GM23338 (cell line): ENCODE data around the gene SERPINA3. TPM values are rescaled to one million over a fixed set of nuclear protein-coding genes. Genes with fewer than 3 reads are reported as not detected.

ENCODE experiments used
- ATAC-seq: fragments of 200-7000 bp; cut with Tn5 transposase; 3 replicates; pipeline ENCODE4 v1.9.1; 2020
- DNase-seq: peaks from one replicate; pipeline ENCODE4 v3.0.0-alpha.2; 2015; ENCODE audit warnings: low spot score
- H2AFZ ChIP-seq: fragments of 200-600 bp; sonication (generic); 2 replicates; pipeline ENCODE4 v1.8.0; 2016; ENCODE audit warnings: antibody characterized with exemption, mild to moderate bottlenecking, moderate library complexity
- H3F3A ChIP-seq: fragments of 200-600 bp; sonication (generic); replicated peaks from 2 replicates; pipeline ENCODE4 v1.8.0; 2017; ENCODE audit warnings: antibody characterized with exemption, mixed run types, low read depth
- H3K27ac ChIP-seq: fragments of 200-600 bp; sonication (generic); 2 replicates; pipeline ENCODE4 v1.6.1; 2016; ENCODE audit warnings: low read depth
- H3K27me3 ChIP-seq: fragments of 200-600 bp; sonication (generic); 2 replicates; pipeline ENCODE4 v1.8.0; 2016; ENCODE audit warnings: mild to moderate bottlenecking, mixed run types, moderate library complexity; ENCODE audit not compliant: insufficient read depth
- H3K36me3 ChIP-seq: fragments of 200-600 bp; sonication (generic); 2 replicates; pipeline ENCODE4 v1.8.0; 2016; ENCODE audit warnings: mild to moderate bottlenecking; ENCODE audit not compliant: insufficient read depth
- H3K4me1 ChIP-seq: fragments of 200-600 bp; sonication (generic); 2 replicates; pipeline ENCODE4 v1.8.0; 2016; ENCODE audit warnings: mild to moderate bottlenecking, moderate library complexity; ENCODE audit not compliant: insufficient read depth
- H3K4me2 ChIP-seq: fragments of 200-600 bp; sonication (generic); 2 replicates; pipeline ENCODE4 v1.7.1; 2017; ENCODE audit warnings: mixed run types
- H3K4me3 ChIP-seq: fragments of 200-600 bp; sonication (generic); 2 replicates; pipeline ENCODE4 v1.6.1; 2016; ENCODE audit warnings: mixed run types
- H3K79me2 ChIP-seq: fragments of 200-600 bp; sonication (generic); replicated peaks from 2 replicates; pipeline ENCODE4 v1.8.0; 2017; ENCODE audit warnings: mild to moderate bottlenecking; ENCODE audit not compliant: insufficient read depth
- H3K9me2 ChIP-seq: fragments of 200-600 bp; sonication (generic); 2 replicates; pipeline ENCODE4 v1.8.0; 2017; ENCODE audit not compliant: insufficient read depth
- H4K20me1 ChIP-seq: fragments of 200-600 bp; sonication (generic); replicated peaks from 2 replicates; pipeline ENCODE4 v1.8.0; 2017; ENCODE audit warnings: mild to moderate bottlenecking; ENCODE audit not compliant: insufficient read depth
- H3K27ac Mint-ChIP-seq: 2 replicates; pipeline ENCODE4 v1.8.0; 2020; ENCODE audit warnings: inconsistent platforms, mild to moderate bottlenecking, moderate library complexity, mixed read lengths
- H3K27me3 Mint-ChIP-seq: 3 replicates; pipeline ENCODE4 v1.8.0; 2022; ENCODE audit warnings: low read depth, mild to moderate bottlenecking, moderate library complexity, mixed read lengths, inconsistent platforms; ENCODE audit not compliant: insufficient read depth, poor library complexity
- H3K36me3 Mint-ChIP-seq: 3 replicates; pipeline ENCODE4 v1.8.0; 2021; ENCODE audit warnings: low read depth, mild to moderate bottlenecking, inconsistent platforms, moderate library complexity, mixed read lengths
- H3K4me1 Mint-ChIP-seq: 3 replicates; pipeline ENCODE4 v1.8.0; 2020; ENCODE audit warnings: mild to moderate bottlenecking, inconsistent platforms, mixed read lengths
- H3K4me3 Mint-ChIP-seq: 3 replicates; pipeline ENCODE4 v1.8.0; 2021; ENCODE audit warnings: moderate library complexity, mild to moderate bottlenecking, inconsistent platforms, mixed read lengths
- H3K9me3 Mint-ChIP-seq: 3 replicates; pipeline ENCODE4 v1.8.0; 2020; ENCODE audit warnings: moderate library complexity, mild to moderate bottlenecking, inconsistent platforms, mixed read lengths
- CREB1 ChIP-seq: fragments of 250-450 bp; sonication (Bioruptor Pico); IDR thresholded peaks from 2 replicates; pipeline ENCODE4 v1.5.0; 2020; ENCODE audit warnings: low read depth, mild to moderate bottlenecking, moderate library complexity
- CTCF ChIP-seq, 2 experiments: fragments of 200-600 bp in 1 of 2; sonication (generic) in 1 of 2; conservative IDR thresholded peaks; 2 replicates each; pipeline versions ENCODE4 v1.5.1 to v1.6.1; 2016 to 2017; ENCODE audit warnings: antibody characterized with exemption in 2 of 2, low read depth in 2 of 2, mild to moderate bottlenecking in 2 of 2, moderate library complexity in 1 of 2
- ETS1 ChIP-seq: IDR thresholded peaks from 2 replicates; pipeline ENCODE4 v1.6.1; 2016; ENCODE audit warnings: antibody characterized with exemption
- EZH2 ChIP-seq: fragments of 200-600 bp; sonication (generic); IDR thresholded peaks from one replicate; pipeline ENCODE4 v1.8.0; 2017; ENCODE audit warnings: antibody characterized with exemption, mild to moderate bottlenecking, low read depth; ENCODE audit not compliant: unreplicated experiment
- EZH2phosphoT487 ChIP-seq: fragments of 200-600 bp; sonication (generic); IDR thresholded peaks from one replicate; pipeline ENCODE4 v1.8.1; 2018; ENCODE audit warnings: antibody characterized with exemption; ENCODE audit not compliant: unreplicated experiment
- JUNB ChIP-seq: IDR thresholded peaks from one replicate; pipeline ENCODE4 v1.6.1; 2016; ENCODE audit warnings: antibody characterized with exemption; ENCODE audit not compliant: unreplicated experiment
- POLR2AphosphoS5 ChIP-seq: IDR thresholded peaks from 2 replicates; pipeline ENCODE4 v1.6.1; 2016; ENCODE audit warnings: antibody characterized with exemption, low read depth
- STAT1 ChIP-seq: IDR thresholded peaks from one replicate; pipeline ENCODE4 v1.6.1; 2016; ENCODE audit warnings: antibody characterized with exemption; ENCODE audit not compliant: unreplicated experiment
- ZNF114 ChIP-seq: fragments of 250-450 bp; sonication (Bioruptor Pico); IDR thresholded peaks from 2 replicates; pipeline ENCODE4 v1.5.0; 2020; ENCODE audit warnings: mild to moderate bottlenecking, moderate library complexity
- ZNF331 ChIP-seq: fragments of 250-450 bp; sonication (Bioruptor Pico); IDR thresholded peaks from 2 replicates; pipeline ENCODE4 v1.5.0; 2020; ENCODE audit warnings: low read depth, mild to moderate bottlenecking, moderate library complexity
- polyA plus RNA-seq: library from polyadenylated mRNA; unstranded; fragments of >200 nt; fragmentation: Nextera tagmentation; extraction: Ambion mirVana; gene quantifications from 2 replicates; pipeline ENCODE4 v1.2.1, GENCODE V29; 2016
- total RNA-seq: library from RNA; depleted of rRNA; stranded (reverse); fragments of >200 nt; shearing (Covaris generic); gene quantifications from 2 replicates; pipeline ENCODE4 v1.2.3, GENCODE V29; 2014

SERPINA3 gene
- total and polyA plus RNA-seq, 2 experiments from 2014 or later = not detected

DNA sequence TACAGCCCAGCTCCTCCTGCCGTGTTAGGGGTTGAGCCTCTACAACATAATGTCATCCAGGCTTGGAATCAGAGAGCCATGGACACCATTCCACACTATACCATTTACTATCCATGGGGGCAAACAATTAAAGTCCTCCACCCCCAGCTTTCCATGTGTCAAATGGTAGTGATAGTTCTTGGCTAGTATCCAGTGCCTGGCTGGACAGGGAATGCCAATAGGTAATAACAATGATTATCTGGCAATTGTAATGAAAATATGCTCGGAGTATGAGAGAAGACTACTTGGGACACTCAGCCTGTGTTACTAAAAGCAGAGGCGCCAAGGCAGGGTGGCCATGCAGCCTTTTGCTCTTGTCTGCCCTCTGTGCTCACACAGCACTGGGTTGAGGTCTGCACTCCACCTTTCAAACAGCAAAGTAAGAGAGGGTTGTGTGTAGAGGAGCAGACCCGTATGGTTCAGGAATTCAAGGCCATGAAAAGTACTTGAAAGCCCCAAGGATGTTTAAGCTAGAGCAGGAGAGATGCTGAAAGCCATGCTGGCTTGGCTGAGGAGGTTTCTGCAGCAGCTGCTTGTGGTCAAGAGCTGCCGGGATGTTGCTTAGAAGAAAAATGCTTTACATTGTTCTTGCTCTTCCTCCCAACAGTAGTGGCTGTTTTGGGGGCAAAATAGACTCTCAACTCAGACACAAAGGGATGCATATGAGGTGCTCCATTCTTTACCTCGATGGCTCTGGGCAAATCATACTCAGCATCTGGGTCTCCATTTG, 10.6 kb downstream of the SERPINA3 start:
- Mint-ChIP-seq H3K36me3 (peaks cover 11% of the 10 kb centered on the region; the same call in 2 of the 3 replicates), H3K4me3 (no peak overlapping the region), H3K9me3 (peaks cover 28% of the 10 kb centered on the region), H3K27ac (no peak overlapping the region), H3K27me3 (peaks cover 8% of the 10 kb centered on the region), H3K4me1 (no peaks in the 10 kb centered on the region)
- no peaks in the 10 kb centered on the region; the same call in 1 of the 2 replicates for H3K9me2 ChIP-seq
- no peaks in the 10 kb centered on the region for H3K27me3 ChIP-seq
- H3K79me2 ChIP-seq = no peaks in the 10 kb centered on the region
- H2AFZ ChIP-seq = no peak overlapping the region
- no peaks in the 10 kb centered on the region for H3F3A ChIP-seq
- H3K36me3 ChIP-seq = no peaks in the 10 kb centered on the region
- H3K4me2 ChIP-seq = no peak overlapping the region
- H4K20me1 ChIP-seq = no peaks in the 10 kb centered on the region
- no peak for DNase-seq
- TF ChIP-seq EZH2 = no peak
- TF ChIP-seq ETS1 = no peak
- TF ChIP-seq ZNF331 (CRISPR knock-in tag) = no peak
- no peak for TF ChIP-seq CREB1 (CRISPR knock-in tag)
- TF ChIP-seq EZH2phosphoT487 = no peak
- H3K4me1 ChIP-seq = no peaks in the 10 kb centered on the region
- ATAC-seq = no peak
- H3K27ac ChIP-seq = no peak overlapping the region
- no peak overlapping the region for H3K4me3 ChIP-seq

DNA sequence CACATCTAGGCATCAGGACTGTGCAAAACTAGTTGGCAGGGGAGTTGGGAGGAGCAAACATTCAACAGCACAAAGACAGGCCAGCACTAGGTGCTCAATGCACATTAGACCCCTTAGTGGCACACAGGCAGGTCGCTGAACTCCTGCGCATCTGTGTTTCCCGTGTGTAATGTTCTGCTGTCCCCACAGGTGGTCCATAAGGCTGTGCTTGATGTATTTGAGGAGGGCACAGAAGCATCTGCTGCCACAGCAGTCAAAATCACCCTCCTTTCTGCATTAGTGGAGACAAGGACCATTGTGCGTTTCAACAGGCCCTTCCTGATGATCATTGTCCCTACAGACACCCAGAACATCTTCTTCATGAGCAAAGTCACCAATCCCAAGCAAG, 11.2 kb downstream of the SERPINA3 start:
- H3K4me1 Mint-ChIP-seq = no peaks in the 10 kb centered on the region
- Histone ChIP-seq H3K9me2 (no peaks in the 10 kb centered on the region; the same call in 1 of the 2 replicates), H2AFZ (no peak overlapping the region), H3F3A (no peaks in the 10 kb centered on the region), H4K20me1 (no peaks in the 10 kb centered on the region), H3K36me3 (no peaks in the 10 kb centered on the region), H3K79me2 (no peaks in the 10 kb centered on the region), H3K4me1 (no peaks in the 10 kb centered on the region), H3K4me2 (no peak overlapping the region), H3K4me3 (no peak overlapping the region), H3K27me3 (no peaks in the 10 kb centered on the region), H3K27ac (no peak overlapping the region)
- peaks cover 22% of the 10 kb centered on the region for H3K9me3 Mint-ChIP-seq
- peaks cover 10% of the 10 kb centered on the region; the same call in 2 of the 3 replicates for H3K36me3 Mint-ChIP-seq
- ATAC-seq (no peak), DNase-seq (no peak)
- TF ChIP-seq STAT1 (no peak), CREB1 (CRISPR knock-in tag) (no peak), ZNF114 (no peak), JUNB (no peak)
- no peak overlapping the region for H3K4me3 Mint-ChIP-seq
- H3K27ac Mint-ChIP-seq = no peak overlapping the region
- peaks cover 8% of the 10 kb centered on the region for H3K27me3 Mint-ChIP-seq

GRCh38 chr14:94623856-94624499, 11.8 kb downstream of the SERPINA3 start:
- H3K4me1 Mint-ChIP-seq = no peaks in the 10 kb centered on the region
- Histone ChIP-seq H3F3A (no peaks in the 10 kb centered on the region), H3K4me2 (no peak overlapping the region), H3K27ac (no peak overlapping the region), H3K36me3 (no peaks in the 10 kb centered on the region), H3K9me2 (no peaks in the 10 kb centered on the region; the same call in 1 of the 2 replicates), H3K4me1 (no peaks in the 10 kb centered on the region), H3K4me3 (no peak overlapping the region), H3K27me3 (no peaks in the 10 kb centered on the region), H2AFZ (no peak overlapping the region), H3K79me2 (no peaks in the 10 kb centered on the region), H4K20me1 (no peaks in the 10 kb centered on the region)
- no peak overlapping the region for H3K4me3 Mint-ChIP-seq
- ATAC-seq = no peak
- no peak overlapping the region for H3K27ac Mint-ChIP-seq
- no peak for DNase-seq
- H3K36me3 Mint-ChIP-seq = peaks cover 4% of the 10 kb centered on the region; the same call in 2 of the 3 replicates
- H3K27me3 Mint-ChIP-seq = peaks cover 7% of the 10 kb centered on the region
- peaks cover 16% of the 10 kb centered on the region for H3K9me3 Mint-ChIP-seq
- TF ChIP-seq POLR2AphosphoS5 = no peak
- TF ChIP-seq ZNF114 = no peak
- no peak for TF ChIP-seq EZH2
- no peak for TF ChIP-seq CREB1 (CRISPR knock-in tag)
- TF ChIP-seq CTCF (conservative IDR thresholded peaks at IDR 0.05; ENCODE audit: low read depth in 2 of 2) = no peak
- no peak for TF ChIP-seq ETS1
- no peak for TF ChIP-seq EZH2phosphoT487
- no peak for TF ChIP-seq ZNF331 (CRISPR knock-in tag)
- TF ChIP-seq STAT1 = no peak
